NCI-H1417 (cell line): ENCODE measurements around the gene GCNT3.
"Not testable (repeated sequence)": the region's sequence is repeated elsewhere in the genome, so short reads cannot be mapped to it uniquely, and the experiment has no call there.

Experiments used
- DNase-seq, 3 experiments: peaks; one replicate each; lab custom pipeline; 2025; lab: John Stamatoyannopoulos, UW

Gene GCNT3

GRCh38 chr15:59618406-59618805 is 6.8 kb downstream of the GCNT3 start:
- no peak for DNase-seq

- DNase-seq = peak in 2 of 3 experiments; percentile 11 to 49
These were observed 10.7 kb downstream of the GCNT3 start for GRCh38 chr15:59622289-59622688.

- peak in 1 of 3 experiments; percentile 32 for DNase-seq
These were observed 21.1 kb downstream of the GCNT3 start for GRCh38 chr15:59632714-59633113.

GRCh38 chr15:59636184-59636583 is 24.6 kb downstream of the GCNT3 start:
- no peak for DNase-seq

- DNase-seq = not testable (repeated sequence)
These were observed 25.9 kb downstream of the GCNT3 start for GRCh38 chr15:59637507-59637906.

- no peak for DNase-seq
These were observed 30.8 kb downstream of the GCNT3 start for GRCh38 chr15:59642351-59642750.

- DNase-seq = no peak
These were observed 33.2 kb downstream of the GCNT3 start for GRCh38 chr15:59644756-59645155.

- DNase-seq = not testable (repeated sequence)
These were observed 34.2 kb downstream of the GCNT3 start for GRCh38 chr15:59645812-59646211.

GRCh38 chr15:59646277-59646676 is 34.7 kb downstream of the GCNT3 start:
- no peak for DNase-seq

- no peak for DNase-seq
These were observed 35.5 kb downstream of the GCNT3 start for GRCh38 chr15:59647085-59647484.

- no peak for DNase-seq
These were observed 38.0 kb downstream of the GCNT3 start for GRCh38 chr15:59649603-59650002.

- DNase-seq = no peak
These were observed 42.5 kb downstream of the GCNT3 start for GRCh38 chr15:59654046-59654445.

GRCh38 chr15:59656897-59657634 is 45.5 kb downstream of the GCNT3 start, which contains the start of gene GTF2A2:
TSS of gene GTF2A2 (minus strand) at chr15:59657515. CDS start at chr15:59652277, 5,238 bp downstream.
- peak; percentile 85 to 98 (median 97) for DNase-seq

GRCh38 chr15:59657635-59658125 is 46.1 kb downstream of the GCNT3 start:
- no peak for DNase-seq

- DNase-seq = no peak
These were observed 47.8 kb downstream of the GCNT3 start for GRCh38 chr15:59659366-59659765.

- no peak for DNase-seq
These were observed 50.7 kb downstream of the GCNT3 start for GRCh38 chr15:59662260-59662659.

- no peak for DNase-seq
These were observed 57.0 kb downstream of the GCNT3 start for GRCh38 chr15:59668556-59668955.
